HG03469 (cell line): Measurements from ENCODE around the gene BOD1L1.
A peak's percentile ranks its signal among the peaks of the same experiment; 100 is the strongest.
"Not testable (repeated sequence)": the region's sequence is repeated elsewhere in the genome, so short reads cannot be mapped to it uniquely, and the experiment has no call there.

ENCODE experiments used
- ATAC-seq: cut with Tn5 transposase; IDR thresholded peaks from one replicate; pipeline ENCODE4 v1.9.1; 2021; ENCODE audit warnings: mild to moderate bottlenecking, moderate library complexity, moderate number of reproducible peaks; ENCODE audit not compliant: unreplicated experiment

BOD1L1 gene

DNA sequence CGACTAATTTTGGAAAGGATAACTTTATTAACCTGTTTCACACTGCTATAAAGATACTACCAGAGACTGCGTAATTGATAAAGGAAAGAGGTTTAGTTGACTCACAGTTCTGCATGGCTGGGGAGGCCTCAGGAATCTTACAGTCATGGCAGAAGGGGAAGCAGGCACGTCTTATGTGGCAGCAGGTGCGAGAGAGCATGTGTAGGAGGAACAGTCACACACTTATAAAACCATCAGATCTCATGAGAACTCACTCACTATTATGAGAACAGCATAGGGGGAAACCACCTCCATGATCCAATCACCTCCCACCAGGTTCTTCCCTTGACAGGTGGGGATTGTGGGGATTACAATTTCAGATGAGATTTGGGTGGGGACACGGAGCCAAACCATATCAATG, 67.4 kb downstream of the BOD1L1 start:
- not testable (repeated sequence) for ATAC-seq

DNA sequence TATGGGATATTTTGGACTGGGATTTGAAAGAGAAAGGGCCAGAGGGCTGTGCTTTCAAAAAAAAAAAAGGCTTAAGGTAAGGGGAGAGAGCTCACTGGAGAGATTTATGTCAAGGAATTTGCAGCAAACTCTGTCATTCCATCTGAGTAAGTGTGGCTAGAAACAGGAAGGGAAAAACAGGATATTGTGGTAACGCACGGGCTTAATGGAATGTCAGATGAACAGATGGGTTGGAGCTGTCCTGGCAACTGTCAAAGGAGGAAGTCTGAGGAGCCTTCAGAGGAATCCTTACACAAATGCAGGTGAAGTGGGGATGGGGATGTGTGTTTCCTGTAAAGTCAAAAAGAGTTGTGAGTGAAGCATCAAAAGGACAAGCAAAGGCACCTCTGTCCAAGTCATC, 68.1 kb downstream of the BOD1L1 start:
- no peak for ATAC-seq

DNA sequence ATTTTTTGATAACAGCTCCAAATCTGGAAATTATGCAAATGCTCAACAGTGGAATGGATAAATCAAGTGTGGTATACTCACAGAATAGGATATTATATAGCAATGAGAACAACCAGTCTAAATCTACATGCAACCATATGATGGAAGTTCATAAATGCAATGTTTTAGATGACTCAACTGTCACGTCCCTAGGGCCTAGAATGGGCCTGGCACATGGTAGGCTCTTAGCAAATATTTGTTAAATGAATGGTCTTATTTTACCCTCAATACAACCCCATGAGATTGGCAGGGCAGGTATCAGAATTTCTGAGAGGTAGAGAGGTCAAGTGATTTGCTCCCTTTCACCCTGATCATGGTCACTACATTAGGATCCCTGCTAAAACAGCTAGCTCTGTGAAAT, 68.6 kb downstream of the BOD1L1 start:
- ATAC-seq = no peak

DNA sequence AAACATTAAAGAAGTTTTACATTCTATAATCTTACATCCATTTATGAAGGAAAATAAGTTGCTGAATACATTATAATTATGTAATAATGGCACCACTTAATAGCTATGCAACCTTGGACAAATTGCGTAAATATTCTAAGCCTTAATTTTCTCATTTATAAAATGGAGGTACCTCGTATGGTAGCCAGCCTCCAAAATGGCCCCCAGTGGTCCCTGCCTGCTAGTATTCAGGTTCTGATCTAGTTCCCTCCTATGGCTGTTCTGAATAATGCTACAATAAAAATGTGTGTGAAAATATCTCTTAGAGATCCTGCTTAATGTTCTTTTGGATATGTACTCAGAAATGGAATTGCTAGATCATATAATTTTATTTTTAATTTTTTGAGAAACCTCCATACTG, 72.2 kb downstream of the BOD1L1 start:
- no peak for ATAC-seq

DNA sequence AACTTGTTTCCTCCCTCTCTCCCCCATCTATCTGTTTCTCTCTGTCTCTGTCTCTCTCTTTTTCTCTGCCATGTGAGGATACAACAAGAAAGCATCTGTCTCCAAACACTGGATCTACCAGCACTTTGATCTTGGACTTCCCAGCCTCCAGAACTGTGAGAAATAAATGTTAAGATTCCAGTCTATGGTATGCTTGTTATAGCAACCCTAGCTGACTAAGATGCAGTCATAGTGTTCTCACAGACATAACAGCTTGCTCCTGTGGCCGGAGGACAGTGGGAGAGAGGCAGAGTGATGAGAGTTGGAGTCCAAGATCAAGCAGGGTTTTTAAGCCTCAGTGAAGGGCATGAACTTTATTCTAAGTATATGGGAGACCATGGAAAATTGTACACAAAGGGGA, 74.4 kb downstream of the BOD1L1 start:
- ATAC-seq = no peak

DNA sequence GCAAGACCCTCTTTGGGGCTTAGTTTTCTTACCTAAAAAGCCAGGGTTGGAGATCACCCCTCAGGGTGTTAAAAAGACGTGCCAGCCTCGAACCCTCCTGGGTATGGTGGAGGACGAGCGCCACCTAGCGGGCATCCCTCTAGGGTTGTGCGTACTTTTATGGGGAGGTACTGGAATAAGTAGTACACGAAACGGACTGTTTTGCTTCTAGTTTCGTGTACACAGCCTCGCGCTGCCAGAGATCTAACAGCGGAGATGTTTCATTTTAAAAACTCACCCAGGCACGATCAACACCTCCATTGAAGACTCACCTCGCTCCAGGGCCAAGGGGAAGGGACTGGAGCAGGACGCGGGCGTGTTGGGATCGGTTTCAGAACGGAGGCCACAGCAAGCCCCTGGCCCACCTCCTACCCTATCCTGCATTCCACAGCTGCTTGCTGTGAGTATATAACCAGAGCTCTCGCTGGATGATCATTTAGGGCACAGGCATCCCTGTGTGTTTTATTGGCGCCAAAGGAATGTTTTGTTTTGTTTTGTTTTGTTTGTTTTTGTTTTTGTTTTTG, 78.5 kb downstream of the BOD1L1 start:
- peak; percentile 64 for ATAC-seq

DNA sequence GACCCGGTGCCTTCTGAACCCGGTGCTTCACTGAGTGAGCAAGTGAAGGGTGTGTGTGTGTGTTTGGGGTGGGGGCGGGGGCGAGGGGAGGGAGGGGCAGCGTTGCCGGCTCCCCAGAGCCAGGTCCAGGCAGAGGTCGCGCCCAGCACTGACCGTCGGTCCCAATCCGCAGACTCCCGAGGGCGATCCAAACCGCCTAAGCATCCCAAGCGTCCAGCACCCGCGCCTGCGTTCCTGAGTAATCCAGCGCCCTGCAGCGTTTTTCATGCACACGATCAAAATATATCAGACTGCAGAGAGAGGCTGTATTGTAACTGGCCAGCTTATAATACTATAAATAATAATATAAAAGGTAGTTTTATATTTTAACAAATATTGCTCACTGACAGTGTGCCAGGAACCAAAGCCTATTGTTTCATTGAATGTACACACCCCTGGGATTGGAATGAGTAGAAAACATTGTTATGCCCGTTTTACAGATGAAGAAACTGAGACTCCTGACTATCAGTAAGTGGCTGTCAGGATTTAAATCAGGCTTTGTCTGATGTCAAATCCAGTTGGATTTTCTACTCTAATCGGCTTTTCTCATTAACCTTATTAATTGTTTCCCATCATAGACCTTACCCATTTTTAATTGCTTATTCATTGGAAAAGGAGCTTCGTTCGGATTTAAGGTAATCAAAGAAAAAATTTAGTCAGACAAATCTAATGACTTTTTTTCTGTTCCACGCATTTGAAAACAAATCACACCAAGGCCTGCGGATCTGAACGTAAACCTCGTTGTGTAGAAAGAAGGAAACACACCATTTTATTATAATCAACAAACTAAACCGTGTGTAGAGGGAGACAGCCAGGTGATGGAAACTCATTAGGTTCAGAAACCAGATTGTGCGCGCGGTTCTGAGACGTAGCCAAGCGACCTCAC, 79.2 kb downstream of the BOD1L1 start:
- no peak for ATAC-seq

DNA sequence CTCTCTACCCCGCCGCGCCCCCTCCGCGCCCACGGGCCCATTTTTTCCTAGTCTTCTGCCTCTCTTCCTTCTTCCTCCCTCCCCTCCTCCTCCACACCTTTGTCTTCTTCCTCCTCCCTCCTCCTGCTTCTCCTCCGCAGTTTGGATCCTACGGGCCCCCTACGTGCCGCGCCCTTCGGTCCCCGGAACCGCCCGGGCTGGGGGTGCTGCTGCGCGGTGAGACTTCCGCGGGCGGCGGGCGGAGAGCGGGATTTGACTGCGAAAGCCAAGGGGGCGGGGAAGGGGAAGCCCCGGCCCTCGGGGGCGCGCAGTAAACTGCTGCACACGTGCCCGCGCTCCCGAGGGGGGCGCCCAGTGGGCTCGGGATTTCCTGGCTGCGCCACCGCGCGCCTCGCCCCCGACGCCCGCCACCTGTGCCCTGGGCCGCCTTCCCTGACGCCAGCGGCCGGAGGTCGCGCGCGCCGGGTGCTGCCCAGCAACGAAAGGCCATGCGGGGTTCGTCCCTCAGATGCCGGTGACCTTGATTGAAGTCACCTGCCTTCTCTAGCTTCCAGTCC, 80.0 kb downstream of the BOD1L1 start:
- ATAC-seq = no peak

DNA sequence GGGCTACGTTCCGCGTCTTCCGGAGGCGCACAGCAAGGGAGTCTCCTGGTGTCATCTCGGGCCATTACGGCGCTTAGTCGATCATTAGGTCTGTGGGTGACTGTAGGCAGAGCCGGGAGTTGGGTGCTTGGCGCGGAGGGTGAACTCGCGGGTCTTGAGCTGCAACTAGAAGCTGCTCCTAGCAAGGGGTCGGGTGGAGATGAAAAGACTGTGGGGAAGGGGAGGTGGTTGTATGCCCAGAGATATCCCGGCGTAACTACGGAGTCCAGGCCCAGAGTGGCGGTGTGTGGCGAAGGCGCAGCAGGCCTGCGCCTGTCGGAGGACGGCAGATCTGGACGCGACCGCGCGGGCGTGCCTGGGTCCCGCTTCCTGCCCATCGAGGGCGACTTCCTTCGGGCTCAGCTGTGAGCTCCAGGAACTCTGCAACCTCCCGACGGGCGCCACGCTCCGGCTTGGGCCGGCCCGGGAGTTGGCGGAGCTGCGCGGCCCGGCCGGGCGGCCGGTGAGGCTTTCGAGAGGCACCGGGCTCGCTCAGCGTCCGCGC, 80.5 kb downstream of the BOD1L1 start:
- ATAC-seq = no peak

DNA sequence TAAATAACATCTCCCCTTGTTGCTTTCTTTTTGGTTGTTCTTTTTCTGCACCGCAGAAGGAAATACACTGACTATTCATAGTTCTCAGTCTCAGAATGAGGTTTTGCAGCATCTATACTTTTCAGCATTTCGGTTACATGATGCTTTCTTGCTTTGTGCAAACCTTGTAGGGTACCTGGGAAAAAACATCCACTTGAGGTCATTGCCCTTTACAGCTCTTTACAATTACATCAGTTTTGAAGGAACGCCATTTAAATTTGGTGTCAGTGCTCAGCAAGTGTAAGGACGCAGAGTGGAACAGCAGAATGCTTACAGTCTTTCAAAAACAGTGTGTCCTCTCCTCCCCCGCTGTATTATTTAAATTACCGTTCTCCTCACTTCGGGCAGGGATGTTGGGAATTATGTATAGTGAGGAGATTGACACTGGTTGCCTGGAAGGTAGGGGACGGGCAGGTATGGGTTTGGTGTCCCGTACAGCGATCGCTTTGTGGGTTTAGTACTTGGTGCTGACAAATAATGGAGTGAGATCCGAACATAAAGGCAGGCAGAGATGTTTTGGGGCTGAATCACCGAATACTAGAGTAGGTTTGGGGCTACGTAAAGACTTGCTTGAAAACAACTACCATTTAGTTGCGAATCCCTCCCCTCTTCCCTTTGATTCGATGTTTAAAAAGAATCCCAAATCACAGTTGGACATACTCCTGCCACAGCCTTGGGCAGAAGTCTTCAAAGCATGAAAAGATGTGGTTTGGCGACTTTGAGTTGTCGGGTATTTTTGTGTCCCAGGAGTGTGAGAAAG, 81.2 kb downstream of the BOD1L1 start:
- no peak for ATAC-seq

DNA sequence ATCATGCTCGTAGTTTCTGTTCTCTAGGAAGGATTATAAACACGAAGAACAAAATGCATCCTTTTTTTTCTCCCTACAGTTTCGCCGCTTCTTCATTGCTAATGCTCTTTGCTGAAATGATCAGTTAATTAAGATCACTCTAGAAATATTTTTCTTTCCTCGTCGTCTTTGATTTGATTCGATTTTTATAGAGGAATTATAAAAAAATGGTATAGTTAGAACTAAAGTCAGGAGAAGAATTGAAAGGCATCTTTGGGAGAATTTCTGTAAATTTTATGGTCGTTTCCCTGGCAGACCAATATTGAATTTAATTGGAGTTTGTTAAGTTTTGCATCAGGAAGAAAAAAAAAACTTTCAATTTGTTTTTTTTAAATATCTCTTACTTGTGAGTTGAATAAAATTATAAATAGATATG, 82.1 kb downstream of the BOD1L1 start:
- ATAC-seq = no peak

DNA sequence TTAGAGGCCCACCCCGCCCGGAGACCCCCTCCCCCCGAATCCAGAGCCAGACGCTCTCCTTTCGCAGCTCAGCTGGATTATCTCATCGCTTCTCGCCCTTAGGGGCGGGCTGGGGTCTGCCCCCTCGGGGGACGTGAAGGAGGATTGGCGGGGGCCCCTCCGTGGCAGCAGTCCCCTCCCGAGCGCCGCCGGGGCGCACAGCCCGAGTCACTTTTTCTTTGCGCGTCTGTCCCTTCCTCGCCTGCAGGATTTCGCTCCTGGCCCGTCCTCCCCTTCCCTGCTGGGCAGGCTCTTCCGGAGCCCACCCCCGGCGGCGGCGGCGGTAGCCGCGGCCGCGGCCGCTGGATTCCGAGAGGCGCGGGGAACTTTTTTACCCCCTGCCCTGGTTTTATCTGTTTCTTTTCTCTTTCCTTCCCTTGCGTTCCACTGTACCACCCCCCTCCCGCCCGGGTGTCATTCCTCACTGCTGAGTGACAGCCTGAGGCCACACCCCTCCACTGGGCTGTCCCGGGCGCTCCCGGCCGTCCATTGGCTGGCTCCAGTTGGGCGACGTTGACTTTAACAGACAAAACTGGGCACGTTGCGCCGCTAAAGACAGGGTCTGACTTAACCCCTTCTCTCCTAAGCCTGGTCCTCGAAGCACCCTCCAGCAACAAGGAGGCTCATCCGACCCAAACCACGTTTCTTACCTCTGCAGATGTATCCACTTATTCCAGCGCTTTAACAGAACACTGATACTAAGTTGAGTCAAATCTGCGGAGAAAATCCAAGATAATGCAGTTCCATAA, 82.7 kb downstream of the BOD1L1 start:
- ATAC-seq = peak; percentile 42

DNA sequence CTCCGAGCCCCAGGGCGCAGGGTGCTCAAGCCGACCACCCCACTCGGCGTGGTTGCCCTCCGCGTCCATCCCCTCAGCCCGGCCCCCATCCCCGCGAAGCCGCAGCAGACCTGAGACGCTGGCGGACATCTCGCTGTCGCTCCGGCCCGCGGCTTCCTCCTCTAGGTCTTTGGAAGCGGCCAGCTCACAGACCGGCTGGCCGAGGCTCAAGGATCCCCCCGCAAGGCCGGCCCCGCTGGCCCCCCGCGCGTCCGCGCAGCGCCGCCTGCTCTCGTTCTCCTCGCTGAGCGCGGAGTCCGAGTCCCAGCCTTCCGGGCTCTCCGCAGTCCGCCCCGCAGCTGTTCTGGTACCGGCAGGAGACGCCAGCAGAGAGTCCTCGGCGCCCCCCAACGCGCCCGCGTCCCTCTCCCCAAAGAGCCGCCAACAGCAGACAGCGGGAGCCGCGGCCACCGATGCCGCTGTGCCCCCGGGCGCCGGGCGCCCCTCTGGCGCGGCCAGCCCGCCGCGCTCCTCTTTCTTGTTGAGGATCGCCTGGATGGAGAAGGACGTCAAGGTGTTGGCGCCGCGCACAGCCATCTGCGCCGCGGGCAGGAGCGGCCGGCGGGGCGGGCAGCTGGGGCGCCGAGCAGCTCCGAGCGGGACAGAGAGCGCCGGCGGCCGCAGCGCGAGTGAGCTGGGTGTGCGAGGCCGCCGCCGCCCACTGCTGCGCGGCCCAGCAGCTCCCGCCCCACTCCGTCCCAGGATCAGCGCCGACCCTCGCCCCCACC, 83.5 kb downstream of the BOD1L1 start, which contains the start of gene NKX3-2:
NKX3-2 (minus strand) TSS at position 670 of the 767 bp plus-strand sequence; CDS start at position 576, 94 bp downstream.
- no peak for ATAC-seq

DNA sequence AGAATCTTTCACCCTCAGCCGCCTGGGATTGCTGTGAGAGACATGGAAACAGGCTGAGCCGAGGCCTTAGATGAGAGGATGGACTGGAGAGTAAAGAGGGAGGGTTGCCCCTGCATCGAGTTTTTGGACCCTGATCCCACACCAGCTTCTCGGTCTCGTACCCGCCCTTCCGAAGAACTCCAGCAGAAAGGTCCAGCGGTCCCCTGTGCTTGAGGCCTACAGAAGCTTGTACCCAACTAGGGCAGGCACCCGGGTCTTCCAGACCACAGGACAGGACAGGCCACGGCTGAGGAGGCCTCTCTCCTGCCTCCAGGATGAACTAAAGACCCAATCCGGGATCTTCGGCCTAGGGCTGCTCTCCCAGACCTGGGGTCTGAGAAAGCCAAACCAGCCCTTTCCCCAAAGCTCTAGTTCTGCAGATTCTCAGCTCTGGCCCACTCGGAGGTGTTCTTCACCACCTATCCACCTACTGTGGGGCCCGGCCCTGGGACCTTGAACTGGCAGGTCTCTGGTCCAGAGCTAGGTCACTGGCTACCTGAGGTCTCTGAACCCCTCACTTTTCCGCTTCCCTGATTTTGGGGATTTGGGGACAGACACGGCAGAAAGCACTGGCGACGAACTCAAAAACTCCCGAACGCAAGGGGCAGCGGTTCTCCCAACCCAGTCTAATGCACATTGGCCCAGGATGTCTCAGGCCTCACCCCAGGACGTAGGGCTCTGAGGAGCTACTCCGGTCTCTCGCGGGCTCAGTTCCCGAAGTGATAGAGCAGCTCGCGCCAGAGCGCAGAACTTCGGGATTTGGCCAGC, 84.3 kb downstream of the BOD1L1 start:
- no peak for ATAC-seq

DNA sequence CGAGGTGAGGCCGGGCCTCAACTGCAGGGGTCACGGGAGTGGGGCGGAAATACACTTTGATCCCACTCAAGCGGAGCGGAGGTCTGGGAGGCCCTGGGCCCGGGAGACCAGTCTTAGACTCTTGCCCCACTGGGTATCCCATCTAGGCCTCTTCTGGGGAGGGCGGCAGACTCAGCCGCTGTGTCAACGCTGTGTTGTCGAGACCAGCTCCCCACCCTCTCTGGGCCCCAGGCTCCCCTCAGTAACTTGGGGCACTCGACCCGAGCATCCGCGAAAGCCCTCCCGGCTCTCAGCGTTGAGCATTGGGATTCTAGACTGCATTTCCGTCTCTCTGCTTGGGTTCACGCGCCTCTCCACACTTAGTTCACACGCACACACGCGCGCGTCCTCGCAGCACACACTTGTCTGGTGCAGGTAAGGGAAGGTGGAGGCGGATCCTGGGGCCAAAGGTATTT, 84.9 kb downstream of the BOD1L1 start:
- ATAC-seq = no peak

DNA sequence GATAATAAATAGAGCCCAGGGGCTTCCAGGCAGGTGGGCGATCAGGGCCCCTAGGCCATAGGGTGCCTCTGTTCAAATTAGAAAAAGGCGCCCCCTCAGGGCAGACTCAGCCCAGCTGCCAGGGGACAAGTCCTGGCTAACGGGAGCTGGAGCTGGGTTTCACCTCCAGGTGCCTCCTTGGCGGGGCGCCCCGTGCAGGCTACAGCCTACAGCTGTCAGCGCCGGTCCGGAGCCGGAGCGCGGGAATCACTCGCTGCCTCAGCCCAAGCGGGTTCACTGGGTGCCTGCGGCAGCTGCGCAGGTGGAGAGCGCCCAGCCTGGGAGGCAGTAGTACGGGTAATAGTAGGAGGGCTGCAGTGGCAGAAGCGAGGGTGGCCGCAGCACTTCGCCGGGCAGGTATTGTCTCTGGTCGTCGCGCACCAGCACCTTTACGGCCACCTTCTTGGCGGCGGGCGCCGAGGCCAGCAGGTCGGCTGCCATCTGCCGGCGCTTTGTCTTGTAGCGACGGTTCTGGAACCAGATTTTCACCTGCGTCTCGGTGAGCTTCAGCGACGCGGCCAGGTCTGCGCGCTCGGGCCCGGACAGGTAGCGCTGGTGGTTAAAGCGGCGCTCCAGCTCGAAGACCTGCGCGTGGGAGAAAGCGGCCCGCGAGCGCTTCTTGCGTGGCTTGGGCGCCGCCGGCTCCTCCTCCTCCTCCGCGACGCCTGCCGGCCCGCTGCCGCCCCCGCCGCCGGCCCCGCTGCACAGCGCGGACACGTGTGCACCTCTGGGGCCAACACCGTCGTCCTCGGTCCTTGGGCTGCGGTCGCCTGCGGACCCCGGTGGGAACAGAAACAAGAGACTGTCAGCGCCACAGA, 85.6 kb downstream of the BOD1L1 start:
- ATAC-seq = no peak

DNA sequence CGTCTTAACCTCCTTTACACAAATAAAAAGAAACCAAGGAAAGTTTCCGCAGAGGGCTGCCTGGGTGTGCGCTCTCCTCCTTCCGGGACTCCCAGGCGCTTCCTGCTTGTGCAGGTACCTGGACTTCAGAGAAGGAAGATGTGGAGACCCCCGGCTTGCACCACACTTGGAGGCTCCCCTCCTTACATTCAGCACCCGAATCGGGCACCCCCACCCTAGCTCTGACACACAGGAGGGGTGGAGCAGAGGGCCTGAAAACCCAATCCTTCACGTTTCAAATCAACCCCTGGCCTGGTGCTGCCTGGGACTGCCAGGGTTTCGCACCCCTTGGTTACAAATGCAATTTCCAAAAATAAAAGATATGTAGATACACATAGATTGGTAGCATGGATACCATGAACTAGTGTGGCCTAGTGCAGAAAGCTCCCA, 86.3 kb downstream of the BOD1L1 start:
- no peak for ATAC-seq
